Upper lobe of right lung (tissue), 1 donor: ENCODE measurements around the gene DTNBP1. TPM values are rescaled to one million over a fixed set of nuclear protein-coding genes. Genes with fewer than 3 reads are reported as not detected.
A peak's percentile ranks its signal among the peaks of the same experiment; 100 is the strongest.

Experiments used
- ATAC-seq: fragments of 200-7000 bp; cut with Tn5 transposase; one replicate; pipeline ENCODE4 v1.9.1; 2020; ENCODE audit warnings: mild to moderate bottlenecking, moderate library complexity
- DNase-seq: peaks from one replicate; pipeline ENCODE4 v3.0.0-alpha.2; 2020
- H3K27ac ChIP-seq: fragments of 200-600 bp; one replicate; pipeline ENCODE4 v1.8.0; 2022
- H3K27me3 ChIP-seq: fragments of 200-600 bp; one replicate; pipeline ENCODE4 v1.8.0; 2022; ENCODE audit warnings: mild to moderate bottlenecking
- H3K36me3 ChIP-seq: fragments of 200-600 bp; one replicate; pipeline ENCODE4 v1.8.0; 2022
- H3K4me1 ChIP-seq: fragments of 200-600 bp; one replicate; pipeline ENCODE4 v1.8.0; 2022
- H3K4me3 ChIP-seq: fragments of 200-600 bp; one replicate; pipeline ENCODE4 v1.8.0; 2022; ENCODE audit warnings: mild to moderate bottlenecking
- H3K9me3 ChIP-seq: fragments of 200-600 bp; one replicate; pipeline ENCODE4 v1.8.0; 2022
- CTCF ChIP-seq: fragments of 200-600 bp; IDR thresholded peaks from one replicate; pipeline ENCODE4 v1.8.0; 2022; ENCODE audit warnings: antibody characterized with exemption
- intact Hi-C: fragments of 100-400 bp; cut with DNase I; formaldehyde crosslinking; loops from one replicate; pipeline ENCODE4 v1.11.0; 2022
- total RNA-seq: library from RNA; stranded (reverse); fragmentation: NEBNext Ultra II Directional; extraction: Animal tissue kit (Norgen Biotek cat#: 25700); gene quantifications from one replicate; pipeline ENCODE4 v1.2.1, GENCODE V29; 2021
- donor health status: DM: no; HTN: yes; CAD: no; lungs with severe emphysema.

Gene DTNBP1
- total RNA-seq, 1 donor from 2014 or later, result 25.9 TPM

- no peak for TF ChIP-seq CTCF
- DNase-seq (no peak), ATAC-seq (no peak)
- no peaks in the 10 kb centered on the region for H3K27me3 ChIP-seq
- H3K4me1 ChIP-seq, result peaks cover 20% of the 10 kb centered on the region
- intact Hi-C loops, result no loop called here
- H3K27ac ChIP-seq, result no peak overlapping the region
- H3K36me3 ChIP-seq, result no peaks in the 10 kb centered on the region
- H3K9me3 ChIP-seq, result no peaks in the 10 kb centered on the region
- H3K4me3 ChIP-seq, result no peak overlapping the region
Observed at GRCh38 chr6:15481390-15482291, 181.2 kb downstream of the DTNBP1 start.

GRCh38 chr6:15480525-15480924 is 182.3 kb downstream of the DTNBP1 start:
- no peaks in the 10 kb centered on the region for H3K36me3 ChIP-seq
- ATAC-seq (peak; percentile 55), DNase-seq (no peak)
- no peak for TF ChIP-seq CTCF
- no peak overlapping the region for H3K27ac ChIP-seq
- no peaks in the 10 kb centered on the region for H3K27me3 ChIP-seq
- intact Hi-C loops, result no loop called here
- no peaks in the 10 kb centered on the region for H3K9me3 ChIP-seq
- peaks cover 27% of the 10 kb centered on the region for H3K4me1 ChIP-seq
- no peak overlapping the region for H3K4me3 ChIP-seq

- H3K27me3 ChIP-seq, result no peaks in the 10 kb centered on the region
- peaks cover 27% of the 10 kb centered on the region for H3K4me1 ChIP-seq
- intact Hi-C loops, result no loop called here
- no peaks in the 10 kb centered on the region for H3K36me3 ChIP-seq
- H3K27ac ChIP-seq, result no peak overlapping the region
- no peak for TF ChIP-seq CTCF
- ATAC-seq (no peak), DNase-seq (no peak)
- no peak overlapping the region for H3K4me3 ChIP-seq
- no peaks in the 10 kb centered on the region for H3K9me3 ChIP-seq
Observed at GRCh38 chr6:15479761-15480160, 183.1 kb downstream of the DTNBP1 start.

GRCh38 chr6:15477746-15478145 is 185.1 kb downstream of the DTNBP1 start:
- H3K9me3 ChIP-seq, result no peaks in the 10 kb centered on the region
- intact Hi-C loops, result no loop called here
- H3K4me1 ChIP-seq, result peaks cover 45% of the 10 kb centered on the region
- H3K27me3 ChIP-seq, result no peaks in the 10 kb centered on the region
- no peak overlapping the region for H3K4me3 ChIP-seq
- no peak for DNase-seq
- no peak for TF ChIP-seq CTCF
- no peak for ATAC-seq
- H3K36me3 ChIP-seq, result no peaks in the 10 kb centered on the region
- no peak overlapping the region for H3K27ac ChIP-seq

- no peaks in the 10 kb centered on the region for H3K27me3 ChIP-seq
- no peak for DNase-seq
- no peak overlapping the region for H3K4me3 ChIP-seq
- H3K9me3 ChIP-seq, result no peaks in the 10 kb centered on the region
- no peak for ATAC-seq
- H3K27ac ChIP-seq, result no peak overlapping the region
- peaks cover 45% of the 10 kb centered on the region for H3K4me1 ChIP-seq
- intact Hi-C loops, result no loop called here
- no peaks in the 10 kb centered on the region for H3K36me3 ChIP-seq
- TF ChIP-seq CTCF, result no peak
Observed at GRCh38 chr6:15476631-15477380, 186.0 kb downstream of the DTNBP1 start.
